Stimulated activated CD8-positive, alpha-beta memory T cell treated with anti-CD3 and anti-CD28 coated beads, Interleukin-4, amount 100 ng/mL, for 48 hours (primary cell): ENCODE data around the gene RARA.

ENCODE experiments used
- DNase-seq: peaks from one replicate; pipeline ENCODE4 v3.0.0-alpha.2; 2020

The RARA gene

DNA sequence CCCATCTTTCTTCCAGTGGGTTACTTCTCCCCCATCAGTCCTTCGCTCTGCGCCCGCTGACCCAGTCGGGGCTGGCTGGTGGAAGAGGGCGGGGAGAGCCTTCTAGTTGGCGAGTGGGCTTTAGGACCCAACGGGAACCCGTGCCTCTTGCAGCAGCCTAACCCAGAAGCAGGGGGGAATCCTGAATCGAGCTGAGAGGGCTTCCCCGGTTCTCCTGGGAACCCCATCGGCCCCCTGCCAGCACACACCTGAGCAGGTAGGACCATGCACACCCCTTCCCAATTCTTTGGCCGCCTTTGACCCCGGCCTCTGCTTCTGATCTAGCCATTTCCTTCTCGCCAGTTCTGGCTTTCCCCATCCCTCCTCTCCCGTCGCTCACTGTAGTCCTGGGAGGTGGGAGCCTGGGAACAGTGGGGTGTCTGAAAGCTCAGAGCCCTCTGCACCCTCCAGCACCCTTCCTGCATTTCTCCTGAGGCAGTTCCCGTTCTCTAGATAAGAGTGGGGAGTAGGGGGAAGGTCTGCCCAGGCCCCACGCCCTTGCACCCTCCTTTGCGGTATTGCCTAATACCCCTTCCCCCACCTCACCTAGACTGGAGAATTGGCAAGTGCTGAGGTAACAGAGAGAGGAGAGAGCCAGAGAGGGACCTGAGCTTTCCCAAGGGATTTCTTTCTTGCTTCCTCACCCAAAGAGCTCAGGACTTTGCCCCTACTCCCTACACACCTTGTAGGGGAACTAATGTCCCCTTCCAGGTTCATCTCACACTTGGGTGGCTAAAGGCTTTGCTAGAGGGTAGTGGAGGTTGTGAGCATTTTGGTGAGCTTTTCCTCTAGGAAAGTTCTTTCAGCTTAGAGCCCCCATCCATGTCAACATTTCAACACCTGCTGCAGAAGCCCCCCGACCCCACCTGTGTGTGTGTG lies at the start of gene RARA:
RARA (plus strand) TSS at position 150 of the 918 bp plus-strand sequence. CDS start 22,039 bp downstream, outside the sequence.
- peak; percentile 57 for DNase-seq

- DNase-seq: no peak
Observed at GRCh38 chr17:40259505-40259904, 49.5 kb upstream of the RARA start.

GRCh38 chr17:40260528-40260927 lies 48.5 kb upstream of the RARA start:
- DNase-seq: no peak

GRCh38 chr17:40264458-40265185 lies 44.4 kb upstream of the RARA start:
- no peak for DNase-seq

DNA sequence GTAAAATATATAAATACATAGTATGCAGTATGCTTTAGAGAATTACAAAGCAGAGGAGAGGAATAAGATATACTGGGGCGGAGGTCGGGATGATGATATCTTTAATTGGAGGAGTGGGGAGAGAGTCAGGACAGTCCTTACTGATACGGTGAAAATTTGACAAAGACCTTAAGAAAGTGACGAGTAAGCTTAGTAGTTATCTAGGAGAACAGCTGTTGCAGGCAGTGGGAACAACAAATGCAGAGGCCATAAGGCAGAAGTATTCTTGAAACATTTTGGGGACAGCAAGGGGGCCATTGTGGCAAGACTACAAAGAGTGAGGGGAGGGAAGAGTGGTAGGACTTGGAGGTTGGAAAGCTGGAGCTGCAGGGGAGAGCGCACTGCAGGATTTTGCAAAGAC lies 43.6 kb upstream of the RARA start:
- no peak for DNase-seq

- DNase-seq: no peak
Observed at GRCh38 chr17:40266882-40267281, 42.1 kb upstream of the RARA start.

GRCh38 chr17:40268141-40268712 lies 40.8 kb upstream of the RARA start:
- DNase-seq: no peak

GRCh38 chr17:40278414-40278813 lies 30.6 kb upstream of the RARA start:
- DNase-seq: no peak

DNA sequence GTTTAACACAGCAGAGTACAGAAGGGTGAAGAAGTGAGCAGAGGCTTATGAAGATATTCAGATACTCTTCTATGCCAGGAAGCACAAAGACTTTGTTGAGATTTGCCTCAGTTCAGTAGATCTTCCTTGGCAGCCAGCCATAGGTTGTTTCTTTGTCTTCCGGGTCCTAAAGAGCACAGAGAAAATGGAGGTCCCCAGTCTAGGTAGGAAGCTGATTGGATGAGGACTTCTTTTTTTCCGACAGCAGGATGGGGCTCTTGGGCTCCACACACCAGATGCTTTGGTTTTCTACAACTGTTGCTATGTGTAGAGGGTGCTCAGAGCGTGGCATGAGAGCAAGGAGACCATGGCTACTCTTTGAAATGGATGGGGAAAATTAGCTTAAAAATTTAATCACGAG lies 29.6 kb upstream of the RARA start:
- no peak for DNase-seq

DNA sequence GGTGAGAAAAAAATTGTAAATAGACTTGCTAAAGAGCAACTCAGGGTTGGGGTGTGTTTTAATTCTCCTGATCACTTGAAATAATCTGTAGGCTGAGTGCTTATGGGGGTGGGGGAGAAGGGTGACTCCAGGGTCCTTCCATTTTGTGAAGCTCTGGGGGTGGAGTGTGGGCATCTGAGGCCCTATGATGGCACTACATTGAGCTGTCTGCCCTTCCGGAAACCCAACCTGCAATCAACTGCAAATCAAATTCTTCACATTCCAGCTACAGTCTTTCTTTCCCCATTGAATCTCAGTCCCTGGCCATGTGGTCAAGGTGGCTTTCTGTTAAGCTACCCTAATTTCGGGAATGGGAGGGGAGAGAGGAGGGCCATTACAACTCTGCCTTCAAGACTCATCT lies 27.3 kb upstream of the RARA start:
- no peak for DNase-seq

DNA sequence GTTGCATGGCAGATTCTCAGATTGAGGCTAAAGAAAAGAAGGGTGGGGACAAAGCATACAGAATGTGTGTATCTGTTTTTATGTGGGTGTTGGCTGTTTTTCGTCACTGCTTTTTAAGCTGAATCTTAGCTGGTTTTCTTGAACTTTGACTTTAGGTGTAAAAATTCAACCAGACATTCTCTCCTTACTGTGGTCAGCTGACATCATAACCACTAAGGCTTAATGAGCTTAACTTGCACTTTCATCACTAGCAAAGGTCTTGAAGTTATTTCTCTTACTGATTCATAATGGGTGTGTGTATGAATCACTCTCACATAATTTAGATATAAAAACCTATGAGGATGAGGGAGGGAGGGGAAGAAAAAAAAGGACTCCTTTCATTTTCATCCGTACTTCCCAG lies 25.3 kb upstream of the RARA start:
- no peak for DNase-seq

GRCh38 chr17:40284085-40284713 lies 24.8 kb upstream of the RARA start:
- DNase-seq: no peak

GRCh38 chr17:40286473-40286872 lies 22.5 kb upstream of the RARA start:
- DNase-seq: no peak

DNA sequence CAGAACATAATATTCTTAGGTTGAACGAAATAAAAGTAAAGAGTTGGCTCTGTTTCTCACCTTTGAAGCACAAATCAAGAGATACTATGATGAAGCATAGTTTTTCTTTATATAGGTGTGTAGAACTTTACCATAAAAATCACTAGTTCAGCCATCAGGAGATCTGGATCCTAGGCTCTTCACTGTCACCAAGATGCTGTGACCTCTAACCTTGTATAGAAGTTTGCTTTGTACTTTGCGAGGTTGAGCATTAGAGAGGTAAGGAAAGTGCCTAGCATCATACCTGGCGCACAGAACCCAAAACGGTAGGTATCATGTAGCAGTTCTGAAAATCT lies 21.9 kb upstream of the RARA start:
- no peak for DNase-seq

- DNase-seq: peak; percentile 99
Observed at GRCh38 chr17:40287494-40288369, 21.2 kb upstream of the RARA start, which contains the start of gene CDC6. CDC6 (plus strand) TSS chr17:40287879; CDS start chr17:40289421, 1,542 bp downstream.

DNA sequence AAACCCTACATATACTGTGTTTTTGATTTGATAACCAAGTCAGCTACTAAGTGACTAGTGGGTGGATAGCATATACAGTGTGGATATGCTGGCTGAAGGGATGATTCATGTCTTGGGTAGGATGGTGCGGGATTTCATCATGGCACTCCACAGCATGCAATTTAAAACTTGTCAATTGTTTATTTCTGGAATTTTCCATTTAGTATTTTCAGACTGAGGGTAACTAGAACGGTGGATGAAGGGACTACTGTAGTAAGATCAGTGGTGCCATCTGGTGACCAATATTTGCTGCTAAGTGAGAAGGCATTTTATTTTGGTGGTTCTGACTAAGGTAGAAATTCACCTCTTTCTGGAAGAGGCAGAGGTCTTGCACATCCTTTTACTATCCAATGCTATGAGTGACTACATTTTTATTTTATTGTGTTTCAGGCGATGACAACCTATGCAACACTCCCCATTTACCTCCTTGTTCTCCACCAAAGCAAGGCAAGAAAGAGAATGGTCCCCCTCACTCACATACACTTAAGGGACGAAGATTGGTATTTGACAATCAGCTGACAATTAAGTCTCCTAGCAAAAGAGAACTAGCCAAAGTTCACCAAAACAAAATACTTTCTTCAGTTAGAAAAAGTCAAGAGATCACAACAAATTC lies 18.2 kb upstream of the RARA start:
- no peak for DNase-seq

GRCh38 chr17:40291281-40291664 lies 17.7 kb upstream of the RARA start:
- no peak for DNase-seq

GRCh38 chr17:40293363-40293762 lies 15.6 kb upstream of the RARA start:
- DNase-seq: no peak

DNA sequence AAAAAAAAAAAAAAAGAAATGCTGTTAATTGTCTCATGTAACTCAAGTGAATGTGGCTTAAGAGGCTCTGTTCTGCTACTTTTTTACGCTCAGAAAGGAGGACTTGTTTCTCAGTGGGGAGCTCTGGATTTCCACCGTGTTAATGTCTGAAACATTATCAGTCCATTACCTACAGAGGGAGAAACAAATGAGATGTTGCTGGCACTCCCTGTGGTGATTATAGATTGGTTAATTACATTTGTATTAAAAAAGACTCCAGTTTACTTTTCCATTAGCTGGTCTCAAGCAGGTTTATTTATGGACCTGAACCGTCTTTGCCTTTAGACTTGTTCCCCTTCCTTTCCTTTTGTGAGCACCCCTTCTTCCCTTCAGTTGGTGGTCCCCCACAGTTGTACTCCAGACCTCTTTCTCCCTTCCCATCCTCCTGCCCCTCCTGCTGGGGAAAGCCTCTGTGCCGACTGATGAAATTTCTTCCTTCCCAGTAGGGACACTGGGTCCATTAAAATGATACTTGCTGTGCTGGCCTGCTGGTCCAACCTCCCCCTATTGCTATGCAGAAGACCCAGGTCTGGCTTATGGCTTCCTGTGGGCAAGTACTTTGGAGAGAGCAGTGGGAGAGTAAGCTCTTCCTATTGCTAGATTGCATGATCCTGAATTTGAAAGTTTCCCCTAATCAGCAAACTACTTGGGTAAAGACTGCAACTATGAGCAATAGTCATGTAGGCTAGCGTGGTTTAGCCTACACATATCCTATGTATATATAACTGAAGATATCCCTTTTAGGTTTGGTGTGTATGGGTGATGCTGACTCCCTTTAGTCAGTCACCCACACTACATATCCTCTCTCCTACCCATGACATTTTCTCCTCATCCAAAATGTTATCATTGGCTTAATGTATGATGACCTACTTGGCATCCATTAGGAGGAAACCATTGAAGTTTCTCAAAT lies 13.2 kb upstream of the RARA start:
- DNase-seq: no peak

- no peak for DNase-seq
Observed at GRCh38 chr17:40297511-40297910, 11.5 kb upstream of the RARA start.

DNA sequence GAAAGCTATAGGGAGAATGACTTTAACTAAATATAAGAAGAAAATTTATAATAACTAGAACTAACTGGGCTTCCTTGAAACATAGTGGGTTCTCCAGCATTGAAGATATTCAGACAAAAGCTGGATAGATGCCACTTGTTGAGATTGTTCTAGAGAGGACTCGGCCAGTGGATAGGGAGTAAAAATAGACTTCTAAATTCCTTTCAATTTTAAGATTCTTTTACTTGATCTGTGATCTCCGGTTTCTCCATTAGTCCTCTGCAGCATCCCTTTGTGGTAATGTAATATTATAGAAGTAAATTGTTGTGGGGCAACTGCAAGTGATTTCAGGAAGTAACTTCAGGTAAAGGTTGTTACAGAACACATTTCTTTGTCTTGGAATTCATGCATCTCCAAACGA lies 10.3 kb upstream of the RARA start:
- no peak for DNase-seq
